Measurements from ENCODE around the gene CLDN19.
"Not testable (repeated sequence)": the region's sequence is repeated elsewhere in the genome, so short reads cannot be mapped to it uniquely, and the experiment has no call there.

Gene CLDN19

DNA sequence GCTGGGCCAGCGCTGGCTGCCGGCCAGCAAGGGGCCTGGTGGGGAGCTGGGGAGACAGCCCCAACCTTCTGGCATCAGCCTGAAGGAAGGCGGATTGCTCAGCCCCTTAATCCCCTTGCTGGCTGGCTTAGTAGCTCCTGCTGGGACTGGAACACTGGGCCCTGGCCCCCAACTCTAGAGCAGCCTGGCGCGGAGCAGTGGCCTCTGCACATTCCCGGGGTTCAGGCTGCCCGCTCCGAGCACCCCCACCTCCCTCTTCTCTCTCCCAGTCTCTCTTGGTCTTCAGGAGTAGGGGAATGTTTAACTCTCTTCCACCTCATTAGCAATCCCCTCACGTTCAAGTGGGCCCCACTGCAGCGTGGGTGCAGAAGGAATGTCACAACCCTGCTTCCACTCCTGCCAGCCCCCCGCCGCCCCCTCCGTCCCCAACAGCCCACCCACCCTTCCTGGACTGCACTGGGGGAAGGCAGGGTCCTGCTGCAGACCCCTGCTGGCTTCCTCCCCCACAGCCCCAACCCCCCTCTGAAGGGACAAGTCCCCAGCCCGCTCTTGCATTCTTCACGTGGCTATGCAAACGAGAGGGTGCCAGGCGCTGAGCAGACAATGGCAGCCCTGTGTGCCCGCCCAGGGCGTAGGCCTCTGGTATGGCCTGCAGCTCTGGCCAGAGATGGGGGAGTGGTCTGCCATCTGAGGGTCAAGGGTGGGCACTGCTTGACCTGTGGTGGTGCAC lies 980 bp upstream of the CLDN19 start:
- DNase-seq (ENCODE audit: low read depth in 1 of 2, low spot score in 1 of 2): no peak

DNA sequence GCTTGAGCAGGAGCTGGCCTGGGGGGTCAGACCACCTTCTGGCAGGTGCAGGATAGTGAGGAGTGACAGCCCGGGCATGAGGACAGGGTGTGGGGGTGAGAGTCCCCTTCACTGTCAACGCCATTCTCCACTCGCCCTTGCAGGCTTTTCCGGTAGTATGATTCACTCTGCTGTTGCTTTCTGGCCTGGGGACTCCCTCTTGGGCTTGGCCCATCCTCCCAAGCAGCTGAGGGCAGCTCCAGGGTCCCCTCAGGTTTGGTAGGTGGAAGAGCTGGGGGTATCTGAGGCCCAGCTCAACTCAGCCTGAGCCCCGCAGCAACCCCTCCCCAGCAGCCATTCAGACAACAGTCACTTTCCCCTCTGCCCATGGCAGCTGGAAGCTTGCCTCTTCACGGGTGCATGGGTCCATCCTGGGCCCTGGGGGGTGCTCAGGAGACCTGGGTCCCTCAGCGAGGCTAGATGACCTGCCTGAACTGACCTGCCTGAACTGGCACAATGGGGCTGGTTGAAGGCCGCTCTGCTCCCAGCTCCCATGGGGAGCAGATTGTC lies 1.3 kb downstream of the CLDN19 start:
- no peak for DNase-seq (ENCODE audit: low read depth in 1 of 2, low spot score in 1 of 2)

DNA sequence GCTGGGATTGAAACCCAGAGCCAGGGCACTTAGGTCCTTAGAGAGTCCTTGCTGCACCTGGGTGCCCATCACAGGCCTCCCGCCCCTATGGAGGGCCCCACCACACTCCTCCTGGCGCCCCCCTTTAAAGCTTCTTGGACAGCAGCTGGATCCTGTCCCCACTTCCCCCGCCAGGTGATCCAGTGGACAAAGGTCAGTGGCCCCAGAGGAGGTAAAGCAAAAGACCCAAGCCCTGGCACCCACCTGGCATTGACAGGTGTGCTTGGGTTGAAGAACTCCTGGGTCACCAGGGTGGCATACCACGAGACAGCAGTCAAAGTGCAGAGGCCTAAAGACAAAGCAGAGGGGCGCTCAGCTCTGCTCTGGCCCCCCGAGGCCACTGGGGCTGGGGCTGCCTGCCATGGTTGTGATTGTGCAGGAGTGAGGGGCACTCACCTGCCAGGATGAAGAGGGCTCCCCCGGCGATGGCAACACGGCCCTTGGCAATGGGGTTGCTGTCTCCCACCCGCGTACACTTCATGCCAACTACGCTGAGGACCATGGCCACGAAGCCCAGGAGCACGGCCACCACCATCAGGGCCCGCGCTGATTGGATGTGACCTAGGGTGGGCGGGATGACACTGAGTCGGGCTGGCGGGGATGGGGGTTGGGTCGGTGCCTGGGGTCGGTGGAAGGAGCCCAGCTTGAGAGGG lies 1.9 kb downstream of the CLDN19 start:
- no peak for DNase-seq (ENCODE audit: low read depth in 1 of 2, low spot score in 1 of 2)

DNA sequence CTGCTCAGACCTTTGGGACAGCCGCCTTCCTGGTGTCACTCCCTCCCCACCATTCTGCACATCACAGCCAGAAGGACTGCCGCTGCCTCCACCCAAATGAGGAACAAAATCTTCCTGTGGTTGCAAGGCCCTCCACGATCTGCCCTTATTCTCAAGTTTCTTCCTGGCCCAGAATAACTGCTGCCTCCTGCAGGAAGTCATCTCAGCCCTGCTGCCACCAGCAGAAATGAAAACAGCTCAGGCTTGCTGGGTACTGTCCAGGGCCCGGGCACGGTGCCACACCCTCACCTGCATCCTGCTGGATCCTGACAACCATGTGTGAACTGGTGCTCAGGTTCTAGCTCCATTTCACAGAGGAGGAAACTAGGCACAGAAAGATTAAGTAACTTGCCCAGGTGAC lies 2.8 kb downstream of the CLDN19 start:
- DNase-seq (ENCODE audit: low read depth in 1 of 2, low spot score in 1 of 2): no peak

DNA sequence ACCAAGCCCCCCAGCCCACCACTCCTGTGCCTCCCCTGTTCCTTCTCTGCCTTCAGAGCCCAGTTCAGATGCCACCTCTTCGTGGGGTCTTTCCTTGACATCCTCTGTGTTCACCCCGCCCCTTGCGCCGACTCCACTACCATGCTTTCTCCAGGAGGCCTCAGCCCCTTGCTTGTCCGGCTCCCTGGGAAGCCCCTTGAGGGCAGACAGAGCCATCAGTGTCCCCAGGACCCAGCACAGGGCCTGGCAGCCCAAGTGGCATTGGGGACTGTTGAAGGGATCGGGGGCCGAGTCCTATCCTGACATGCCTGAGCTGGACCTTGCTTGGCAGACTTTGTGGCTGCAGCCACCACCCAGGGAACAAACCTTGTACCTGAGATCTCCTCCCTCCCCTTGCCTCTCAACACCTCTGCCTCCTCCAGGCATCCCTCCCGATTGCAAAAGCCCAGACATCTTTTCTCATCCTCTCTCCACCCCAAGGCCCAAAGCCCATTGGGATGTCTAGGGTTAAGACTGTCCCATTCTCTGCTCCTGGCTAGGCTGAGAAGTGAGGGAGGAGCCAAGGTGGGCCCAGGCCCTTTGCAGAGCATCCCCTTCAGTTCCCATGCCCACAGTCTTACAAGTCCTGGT lies 3.4 kb downstream of the CLDN19 start:
- DNase-seq (ENCODE audit: low read depth in 1 of 2, low spot score in 1 of 2): no peak

DNA sequence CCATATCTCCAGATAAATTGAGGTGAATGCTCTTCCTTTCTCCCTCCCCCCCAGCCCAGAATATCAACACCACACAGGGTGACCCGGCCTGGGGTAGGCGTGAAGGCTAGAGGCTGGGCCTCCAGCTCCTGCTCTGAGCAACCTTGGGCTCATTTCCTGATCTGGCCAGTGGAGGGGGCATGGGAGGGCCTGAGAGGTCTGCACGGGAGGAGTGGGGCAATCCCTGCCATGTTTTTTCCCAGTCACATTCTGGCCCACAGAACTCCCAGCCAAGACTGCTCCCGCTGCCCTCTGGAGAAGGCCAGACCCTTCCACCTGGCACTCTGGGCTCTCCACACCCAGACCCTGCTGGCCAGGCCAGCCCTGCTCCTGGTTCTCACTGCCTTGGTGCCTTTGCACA lies 3.9 kb downstream of the CLDN19 start:
- DNase-seq (ENCODE audit: low read depth in 1 of 2, low spot score in 1 of 2): no peak

DNA sequence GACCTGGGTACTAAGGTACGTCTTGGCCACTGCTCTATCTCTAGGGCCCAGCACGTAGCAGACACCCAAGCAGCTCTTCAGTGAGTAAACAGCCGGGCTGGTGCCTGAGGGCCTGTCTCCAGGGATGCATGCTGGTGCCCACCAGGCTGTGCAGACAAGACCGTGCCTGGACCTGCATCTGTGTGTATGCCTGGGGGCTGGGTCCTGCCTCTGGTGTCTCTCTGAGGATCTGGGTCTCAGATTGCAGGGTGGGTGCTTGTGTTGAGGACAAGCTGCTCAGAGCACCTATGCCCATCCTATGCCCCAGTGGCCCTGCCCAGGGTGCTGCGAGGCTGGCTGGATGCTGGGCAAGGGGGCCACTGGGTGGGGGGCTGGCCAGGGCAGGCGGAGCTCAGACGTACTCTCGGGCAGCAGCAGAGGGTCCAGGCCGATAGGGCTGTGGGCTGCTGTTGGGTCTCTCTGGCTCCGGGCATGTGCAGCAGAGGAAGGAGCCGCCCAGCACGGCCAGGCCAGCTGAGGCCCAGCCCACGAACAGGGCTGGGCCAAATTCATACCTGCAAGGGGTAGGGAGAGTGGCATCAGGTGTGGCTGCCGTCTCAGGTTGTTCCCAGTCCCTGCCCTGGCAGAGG lies 4.4 kb downstream of the CLDN19 start:
- DNase-seq (ENCODE audit: low read depth in 1 of 2, low spot score in 1 of 2): no peak

DNA sequence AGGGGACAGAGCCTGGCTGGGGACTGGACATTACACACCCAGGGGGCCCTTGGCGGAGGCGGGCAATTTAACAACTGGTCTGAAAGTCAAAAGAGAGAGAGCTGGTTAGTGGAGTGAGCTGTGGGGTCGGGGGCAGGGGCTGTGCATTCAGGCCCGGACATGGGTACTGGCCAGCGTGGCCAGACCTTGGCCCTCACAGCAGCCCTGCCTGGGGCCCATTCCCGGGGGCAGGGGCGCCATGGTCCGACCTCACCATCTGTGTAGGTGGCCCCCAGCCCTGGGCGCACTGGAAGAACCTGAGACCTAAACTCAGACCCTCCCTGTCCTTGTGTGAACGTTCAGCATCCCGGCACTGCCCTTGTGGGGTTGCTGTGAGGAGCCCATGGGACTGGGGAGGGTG lies 5.0 kb downstream of the CLDN19 start:
- no peak for DNase-seq (ENCODE audit: low read depth in 1 of 2, low spot score in 1 of 2)

DNA sequence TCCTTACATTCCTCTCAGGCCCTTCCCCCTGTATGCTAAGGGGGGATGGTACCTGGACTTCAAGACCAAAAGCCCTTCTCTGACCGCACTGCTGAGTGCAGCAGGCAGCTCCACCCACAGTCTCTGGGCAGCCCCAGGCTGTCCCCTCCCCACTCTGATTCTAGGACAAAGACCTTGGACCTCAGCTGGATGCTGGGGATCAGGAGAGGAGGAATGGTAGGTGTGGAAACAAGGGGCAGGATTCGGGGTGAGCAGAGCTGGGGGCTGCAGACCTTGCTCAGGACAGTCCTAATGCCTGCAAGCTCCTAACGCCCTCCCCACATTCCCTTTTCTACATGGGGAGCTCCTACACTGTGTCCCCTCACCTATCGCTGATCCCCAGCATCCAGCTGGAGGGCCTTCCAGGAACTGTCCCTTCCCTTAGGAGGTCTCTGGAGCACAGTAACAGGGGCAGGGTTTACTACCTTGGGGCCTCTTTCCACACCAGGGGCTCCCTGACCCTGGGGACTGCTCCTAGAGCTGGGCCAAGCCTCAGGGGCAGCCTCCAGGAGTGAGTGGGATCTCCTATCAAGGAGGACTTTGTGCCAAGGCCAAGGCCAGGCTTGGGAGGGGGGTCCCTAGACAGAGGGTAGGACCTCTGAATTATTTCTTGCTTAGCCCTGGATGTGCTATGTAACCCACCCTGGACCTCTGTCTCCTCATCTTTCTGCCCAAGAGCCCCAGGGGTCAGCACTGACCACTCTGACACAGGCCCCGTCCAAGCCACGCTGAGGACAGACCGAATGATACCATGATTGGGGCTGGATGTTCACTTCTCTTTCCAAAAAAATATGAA lies 5.6 kb downstream of the CLDN19 start:
- DNase-seq (ENCODE audit: low read depth in 1 of 2, low spot score in 1 of 2): no peak

DNA sequence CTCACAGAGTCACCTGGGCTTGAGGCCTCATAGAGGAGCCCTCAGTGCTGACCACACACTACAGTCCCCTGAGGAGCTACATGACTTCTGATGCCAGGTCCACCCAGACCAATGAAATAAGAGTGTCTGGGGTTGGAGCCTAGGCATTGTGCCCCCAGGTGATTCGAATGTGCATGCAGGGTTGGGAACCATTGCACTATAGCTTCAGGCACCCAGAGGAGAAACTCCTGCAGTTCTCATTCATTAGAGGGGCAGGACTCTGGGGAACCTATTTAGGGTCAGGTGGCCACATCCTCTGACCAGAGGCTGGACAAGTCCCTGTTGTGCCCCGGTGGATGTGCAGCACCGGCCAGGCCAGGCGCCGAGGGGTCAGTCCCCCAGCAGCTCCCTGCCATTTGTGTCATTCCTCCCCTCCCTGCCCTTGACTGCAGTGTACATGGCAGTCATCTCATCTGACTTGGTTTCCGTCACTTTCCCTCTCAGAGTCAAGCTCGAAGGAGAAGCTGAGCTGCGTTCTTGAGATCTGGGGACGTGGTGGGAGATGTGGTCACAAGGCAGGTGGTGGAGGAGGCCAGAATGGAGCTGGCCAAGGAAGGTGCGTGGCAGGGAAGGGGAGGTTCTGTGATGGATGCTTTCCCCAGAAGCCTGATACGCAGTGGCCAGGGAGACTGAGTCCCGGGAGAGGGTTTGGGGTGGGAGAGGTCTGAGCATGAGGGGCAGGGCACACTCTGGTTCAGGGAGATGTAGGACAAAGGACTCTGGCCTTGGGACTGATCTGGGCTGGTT lies 6.4 kb downstream of the CLDN19 start:
- no peak for DNase-seq (ENCODE audit: low read depth in 1 of 2, low spot score in 1 of 2)

DNA sequence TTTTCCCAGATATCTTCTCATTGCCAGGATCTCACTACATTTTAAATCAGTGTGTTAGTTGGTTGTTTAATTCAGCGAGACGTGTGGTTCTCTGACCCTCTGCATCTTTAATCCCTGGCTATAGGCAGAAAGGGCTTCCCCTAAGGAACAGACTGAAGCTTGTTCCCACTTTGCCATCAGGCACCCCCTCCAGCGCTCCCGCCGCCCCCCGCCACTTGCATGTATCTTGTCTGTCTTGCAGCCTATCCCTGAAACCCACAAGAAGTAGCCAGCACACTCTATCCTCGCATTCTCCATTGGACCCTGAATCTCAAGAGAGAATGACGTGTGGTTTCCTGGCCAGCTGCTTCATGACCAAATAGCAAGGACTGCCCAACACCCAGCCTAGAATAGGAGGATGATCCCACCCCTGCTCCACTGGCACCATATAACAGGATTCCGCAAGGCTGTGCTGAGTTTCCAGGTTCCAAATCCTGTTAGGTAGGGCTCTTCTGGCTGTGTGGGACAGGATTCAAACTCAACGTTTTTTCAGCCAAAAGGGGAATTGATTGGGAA lies 7.8 kb downstream of the CLDN19 start:
- DNase-seq (ENCODE audit: low read depth in 1 of 2, low spot score in 1 of 2): no peak

DNA sequence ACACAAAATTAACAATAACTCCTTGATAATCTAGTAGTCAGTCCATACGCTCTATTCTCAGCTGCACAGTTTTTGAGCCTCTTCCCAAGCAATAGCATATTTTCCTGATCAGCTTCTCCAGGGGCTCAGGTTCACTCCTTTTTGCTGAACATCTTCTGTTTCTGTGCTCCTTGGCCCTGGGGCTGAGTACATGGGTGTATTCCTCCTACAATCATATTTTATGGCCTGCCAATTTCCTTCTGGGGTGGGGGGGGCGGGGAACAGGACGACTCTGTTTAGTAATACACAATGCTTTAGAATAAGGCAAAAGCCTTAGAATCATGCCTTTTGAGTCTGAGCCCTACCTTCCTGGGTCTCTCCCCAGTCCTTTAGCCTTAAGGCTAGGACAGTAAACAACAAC lies 8.5 kb downstream of the CLDN19 start:
- no peak for DNase-seq (ENCODE audit: low read depth in 1 of 2, low spot score in 1 of 2)

DNA sequence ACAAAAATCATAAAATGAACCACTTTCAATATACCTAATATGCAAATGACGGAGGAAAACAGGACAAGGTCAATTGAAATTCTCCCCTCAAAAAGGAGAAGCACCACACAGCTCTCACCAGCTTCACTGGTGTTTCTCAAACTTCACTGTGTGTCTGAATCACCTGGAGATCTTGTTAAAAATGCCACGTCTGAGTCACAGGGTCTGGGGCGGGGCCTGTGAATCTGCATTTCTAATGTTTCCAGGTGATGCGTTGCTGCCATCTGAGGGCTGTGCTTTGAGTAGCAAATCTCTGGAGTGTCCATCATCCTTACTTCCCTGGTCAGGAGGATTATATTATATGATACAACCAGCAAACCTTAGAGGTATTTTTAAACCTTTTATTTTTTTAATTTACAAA lies 9.0 kb downstream of the CLDN19 start:
- no peak for DNase-seq (ENCODE audit: low read depth in 1 of 2, low spot score in 1 of 2)

DNA sequence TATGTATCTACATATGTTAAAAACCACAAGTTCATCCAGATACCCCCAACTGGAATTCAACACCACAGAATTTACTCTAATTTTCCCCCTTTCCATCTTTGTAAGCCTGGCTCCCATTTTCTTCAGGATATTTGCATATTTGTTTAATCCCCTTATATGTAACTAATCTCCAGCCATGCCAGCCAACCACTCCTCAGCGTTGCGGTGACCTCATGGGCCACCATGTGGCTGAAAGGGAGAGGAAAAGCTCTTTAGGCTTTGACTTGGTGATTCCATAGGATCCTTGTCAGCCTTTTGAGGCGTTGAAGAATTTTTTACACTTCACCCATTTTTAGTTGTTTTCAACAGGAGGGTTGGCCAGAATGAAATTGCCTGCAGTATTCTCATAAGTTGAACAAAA lies 10.0 kb downstream of the CLDN19 start:
- no peak for DNase-seq (ENCODE audit: low read depth in 1 of 2, low spot score in 1 of 2)

DNA sequence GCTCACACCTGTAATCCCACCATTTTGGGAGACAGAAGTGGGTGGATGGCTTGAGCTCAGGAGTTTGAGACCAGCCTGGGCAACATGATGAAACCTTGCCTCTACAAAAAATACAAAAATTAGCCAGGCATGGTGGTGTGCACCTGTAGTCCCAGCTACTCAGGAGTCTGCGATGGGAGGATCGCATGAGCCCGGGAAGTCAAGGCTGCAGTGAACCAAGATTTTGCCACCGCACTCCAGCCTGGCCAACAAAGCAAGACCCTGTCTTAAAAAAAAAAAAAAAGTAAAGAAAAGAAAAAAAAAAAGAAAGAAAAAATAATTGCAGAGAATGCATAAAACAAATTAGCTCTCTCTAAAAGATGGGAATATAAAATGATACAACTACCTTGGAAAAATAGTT lies 14.2 kb downstream of the CLDN19 start:
- not testable (repeated sequence) for DNase-seq (ENCODE audit: low read depth in 1 of 2, low spot score in 1 of 2)

DNA sequence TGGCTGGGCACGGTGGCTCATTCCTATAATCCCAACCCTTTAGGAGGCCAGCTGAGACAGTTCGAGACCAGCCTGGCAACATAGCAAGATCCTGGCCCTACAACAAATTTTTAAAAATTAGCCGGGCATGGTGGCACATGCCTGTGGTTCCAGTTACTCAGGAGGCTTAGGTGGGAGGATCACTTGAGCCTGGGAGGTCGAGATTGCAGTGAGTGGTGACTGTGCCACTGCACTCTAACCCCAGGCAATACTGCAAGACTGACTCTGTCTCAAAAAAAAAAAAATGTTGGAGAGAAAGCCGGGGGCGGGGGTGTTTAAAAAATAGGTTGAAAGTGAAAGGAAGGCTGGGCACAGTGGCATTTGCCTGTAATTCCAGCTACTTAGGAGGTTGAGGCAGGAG lies 16.5 kb downstream of the CLDN19 start:
- DNase-seq (ENCODE audit: low read depth in 1 of 2, low spot score in 1 of 2): no peak

DNA sequence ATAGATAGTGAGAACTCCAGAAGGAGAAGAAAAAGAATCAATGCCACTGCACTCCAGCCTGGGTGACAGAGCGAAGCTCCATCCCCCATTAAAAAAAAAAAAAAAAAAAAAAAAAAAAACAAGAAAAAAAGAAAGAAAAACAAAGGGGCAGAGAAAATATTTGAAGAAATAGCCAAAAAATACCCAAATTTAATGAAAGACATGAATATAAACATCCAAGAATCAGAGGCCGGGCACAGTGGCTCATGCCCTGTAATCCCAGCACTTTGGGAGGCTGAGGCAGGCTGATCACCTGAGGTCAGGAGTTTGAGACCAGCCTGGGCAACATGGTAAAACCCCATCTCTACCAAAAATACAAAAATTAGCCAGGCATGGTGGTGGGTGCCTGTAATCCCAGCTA lies 17.6 kb downstream of the CLDN19 start:
- DNase-seq (ENCODE audit: low read depth in 1 of 2, low spot score in 1 of 2): not testable (repeated sequence)

DNA sequence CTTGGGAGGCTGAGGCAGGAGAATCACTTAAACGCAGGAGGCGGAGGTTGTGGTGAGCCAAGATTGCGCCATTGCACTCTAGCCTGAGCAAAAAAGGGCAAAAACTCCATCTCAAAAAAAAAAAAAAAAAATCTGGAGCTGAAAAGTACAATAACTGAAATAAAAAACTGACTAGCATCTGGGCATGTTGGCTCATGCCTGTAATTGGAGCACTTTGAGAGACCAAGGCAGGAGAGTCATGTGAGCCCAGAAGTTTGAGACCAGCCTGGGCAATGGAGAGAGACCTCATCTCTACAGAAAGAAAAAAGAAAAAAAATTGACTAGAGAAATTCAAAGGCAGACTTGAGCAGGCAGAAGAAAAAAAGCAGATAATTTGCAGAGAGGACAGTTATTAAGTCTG lies 18.1 kb downstream of the CLDN19 start:
- no peak for DNase-seq (ENCODE audit: low read depth in 1 of 2, low spot score in 1 of 2)

DNA sequence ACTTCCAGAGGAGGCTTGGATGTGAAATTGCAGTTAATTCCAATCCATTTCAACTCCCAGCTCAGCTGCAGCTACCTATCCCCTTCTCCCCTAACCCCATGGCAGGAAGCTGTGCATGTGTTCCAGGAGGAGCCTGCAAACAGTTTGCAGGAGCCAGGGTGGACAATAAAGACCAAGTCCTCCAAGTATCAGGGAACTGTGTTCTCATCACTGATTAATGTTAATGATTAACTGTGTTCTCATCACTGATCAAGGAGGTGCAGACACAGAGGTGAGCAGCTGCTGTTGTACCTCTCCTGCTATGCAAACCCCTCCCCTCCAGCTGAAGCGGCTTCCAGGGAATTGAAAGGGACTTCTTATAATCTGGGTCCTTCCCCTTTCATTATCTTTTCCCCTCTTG lies 19.2 kb downstream of the CLDN19 start:
- DNase-seq (ENCODE audit: low read depth in 1 of 2, low spot score in 1 of 2): no peak

DNA sequence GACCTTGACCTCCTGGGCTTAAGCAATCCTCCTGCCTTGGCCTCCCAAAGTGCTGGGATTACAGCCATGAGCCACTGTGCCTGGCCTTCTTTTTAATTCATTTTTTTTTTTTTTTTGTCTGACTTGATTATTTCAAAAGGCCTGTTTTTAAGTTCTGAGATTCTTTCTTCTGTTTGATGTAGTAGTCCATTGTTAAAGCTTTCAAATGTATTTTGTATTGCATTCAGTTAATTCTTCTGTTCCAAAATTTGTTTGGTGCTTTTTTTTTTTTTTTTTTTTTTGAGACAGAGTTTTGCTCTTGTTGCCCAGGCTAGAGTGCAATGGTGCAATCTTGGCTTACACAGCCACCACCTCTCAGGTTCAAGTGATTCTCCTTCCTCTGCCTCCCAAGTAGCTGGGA lies 25.6 kb downstream of the CLDN19 start:
- DNase-seq (ENCODE audit: low read depth in 1 of 2, low spot score in 1 of 2): not testable (repeated sequence)

Data from activated T-helper 1 cell treated with anti-CD3 and anti-CD28 coated beads, Interleukin-2, amount 50 U/mL, for 16 hours (primary cell).